Mucosa of rectum (tissue), 2 donors: ENCODE results near the gene OSTF1.

Experiments used
- H3K27ac ChIP-seq, 2 donors: one replicate each; pipeline ENCODE4 v1.7.0; 2013; ENCODE audit warnings: inconsistent platforms in 2 of 2, low read depth in 2 of 2, low read length in 2 of 2
- H3K27me3 ChIP-seq, 2 donors: one replicate each; pipeline ENCODE4 v1.7.0; 2013; ENCODE audit warnings: low read length in 2 of 2; ENCODE audit not compliant: control insufficient read depth in 2 of 2, insufficient read depth in 2 of 2
- H3K36me3 ChIP-seq, 2 donors: one replicate each; pipeline ENCODE4 v1.7.0; 2013; ENCODE audit warnings: low read length in 2 of 2; ENCODE audit not compliant: control insufficient read depth in 2 of 2, insufficient read depth in 2 of 2
- H3K4me1 ChIP-seq, 2 donors: one replicate each; pipeline ENCODE4 v1.7.0; 2013; ENCODE audit warnings: low read length in 2 of 2, mild to moderate bottlenecking in 1 of 2; ENCODE audit not compliant: control insufficient read depth in 2 of 2, insufficient read depth in 2 of 2
- H3K4me3 ChIP-seq, 2 donors: one replicate each; pipeline ENCODE4 v1.7.0; 2013; ENCODE audit warnings: low read length in 2 of 2
- H3K9ac ChIP-seq, 2 donors: one replicate each; pipeline ENCODE4 v1.7.0; 2013; ENCODE audit warnings: low read length in 2 of 2, low read depth in 1 of 2, mild to moderate bottlenecking in 1 of 2
- H3K9me3 ChIP-seq, 2 donors: one replicate each; pipeline ENCODE4 v1.7.0; 2013; ENCODE audit warnings: low read length in 2 of 2; ENCODE audit not compliant: control insufficient read depth in 2 of 2
- donor health status: healthy.
- donor health status: Normal muscosa, but diverticular disease.

The OSTF1 gene

DNA sequence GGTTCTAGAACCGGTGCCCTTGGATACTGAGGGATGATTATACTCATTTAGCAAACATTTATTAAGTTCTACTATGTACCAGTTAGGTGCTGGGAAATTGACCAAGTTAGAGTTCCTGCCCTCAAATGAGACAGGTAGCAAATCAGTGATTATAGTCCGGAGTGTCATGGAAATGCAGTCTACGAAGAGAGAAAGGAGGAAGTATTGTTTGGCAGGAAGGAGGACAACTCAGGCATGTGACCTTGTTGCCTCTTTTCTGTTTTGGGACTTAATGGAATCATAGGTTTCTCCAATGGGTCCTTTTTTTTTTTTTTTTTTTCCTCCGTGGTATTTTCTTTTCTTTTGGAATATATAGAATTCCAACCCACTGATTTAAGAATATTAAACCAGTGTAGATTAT lies 28.0 kb downstream of the OSTF1 start:
- Histone ChIP-seq H3K27ac (no peak overlapping the region), H3K36me3 (peaks cover 18% of the 10 kb centered on the region in 2 donors), H3K4me3 (no peak overlapping the region), H3K9ac (no peak overlapping the region), H3K9me3 (no peaks in the 10 kb centered on the region), H3K27me3 (no peaks in the 10 kb centered on the region), H3K4me1 (peaks cover 2 to 5% of the 10 kb centered on the region in 2 donors)

DNA sequence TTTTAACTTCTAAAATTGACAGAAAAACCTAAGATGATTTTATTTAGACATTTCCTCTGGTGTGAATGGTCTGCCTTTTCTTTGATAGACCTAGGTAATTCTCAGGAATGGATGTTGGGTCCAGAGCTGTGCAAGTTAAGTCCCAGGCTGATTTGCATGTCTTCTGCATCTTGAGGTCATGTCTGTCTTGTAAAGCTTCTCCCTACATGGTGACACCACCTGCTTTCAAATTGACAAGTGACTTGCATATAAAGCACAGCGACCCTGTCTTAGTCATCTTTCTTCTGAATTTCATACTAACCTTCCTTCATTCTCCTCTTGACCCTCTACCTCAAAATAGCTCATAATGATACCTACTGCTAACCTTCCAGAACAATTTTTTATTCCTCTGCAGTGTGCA lies 29.2 kb downstream of the OSTF1 start:
- Histone ChIP-seq H3K9me3 (no peaks in the 10 kb centered on the region), H3K4me3 (no peak overlapping the region), H3K27me3 (no peaks in the 10 kb centered on the region), H3K27ac (no peak overlapping the region), H3K36me3 (peaks cover 18% of the 10 kb centered on the region in 2 donors), H3K4me1 (no peaks in the 10 kb centered on the region), H3K9ac (no peak overlapping the region)

DNA sequence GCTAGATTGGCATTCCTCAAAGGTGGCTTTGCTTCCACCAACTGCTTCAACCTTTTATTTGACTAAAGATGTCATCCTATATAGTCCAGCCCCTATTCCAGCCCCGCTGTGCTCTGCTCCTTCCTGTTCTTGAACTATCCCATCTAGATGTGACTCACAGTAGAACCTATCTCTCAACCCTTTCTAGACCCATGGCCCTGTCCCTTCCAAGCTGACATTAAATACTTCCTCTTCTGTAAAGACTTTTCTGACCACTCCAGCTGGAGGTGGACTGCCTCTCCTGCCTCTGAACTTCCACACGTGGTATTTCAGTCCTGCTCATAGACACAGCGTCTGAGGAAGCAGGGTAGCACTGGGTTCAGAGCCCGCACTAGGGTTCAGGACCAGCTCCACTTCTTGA lies 32.4 kb downstream of the OSTF1 start:
- no peaks in the 10 kb centered on the region for H3K9me3 ChIP-seq
- H3K27ac ChIP-seq, result no peak overlapping the region
- H3K27me3 ChIP-seq, result no peaks in the 10 kb centered on the region
- H3K36me3 ChIP-seq, result peaks cover 18% of the 10 kb centered on the region in 2 donors
- no peaks in the 10 kb centered on the region for H3K4me1 ChIP-seq
- H3K9ac ChIP-seq, result no peak overlapping the region
- H3K4me3 ChIP-seq, result no peak overlapping the region

DNA sequence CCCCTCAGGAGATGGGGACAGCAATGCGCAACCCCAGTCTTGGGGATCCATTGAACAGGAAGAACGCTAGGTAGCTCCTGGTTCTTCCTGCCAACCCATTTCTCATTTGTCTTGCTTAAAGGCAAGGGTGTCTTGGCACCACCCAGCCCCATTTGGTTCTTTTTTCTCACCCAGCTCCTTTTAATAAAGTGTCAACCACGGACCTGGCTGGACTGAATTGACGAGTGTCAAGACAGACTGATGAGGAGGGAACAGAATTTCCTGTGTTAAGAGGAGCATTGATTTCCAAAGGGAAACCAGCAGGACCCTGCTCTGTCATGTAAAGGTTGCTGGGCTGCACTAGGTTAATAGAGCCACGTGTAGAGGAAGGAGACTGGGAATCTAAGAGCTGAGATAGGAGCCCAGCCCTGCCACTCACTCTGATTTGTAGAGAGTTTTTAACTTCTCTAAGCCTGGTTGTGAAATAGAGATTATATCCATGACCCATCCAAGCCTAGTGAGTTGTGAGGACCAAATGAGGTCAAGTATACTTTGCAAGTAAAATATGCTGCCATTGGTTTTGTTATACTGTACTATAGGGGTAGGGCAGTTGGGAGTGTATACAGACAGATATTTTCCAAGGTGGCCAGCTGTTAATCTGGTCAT lies 33.7 kb downstream of the OSTF1 start:
- Histone ChIP-seq H3K4me3 (no peak overlapping the region), H3K9ac (no peak overlapping the region), H3K4me1 (no peaks in the 10 kb centered on the region), H3K36me3 (peaks cover 18% of the 10 kb centered on the region in 2 donors), H3K27ac (no peak overlapping the region), H3K9me3 (no peaks in the 10 kb centered on the region), H3K27me3 (no peaks in the 10 kb centered on the region)

DNA sequence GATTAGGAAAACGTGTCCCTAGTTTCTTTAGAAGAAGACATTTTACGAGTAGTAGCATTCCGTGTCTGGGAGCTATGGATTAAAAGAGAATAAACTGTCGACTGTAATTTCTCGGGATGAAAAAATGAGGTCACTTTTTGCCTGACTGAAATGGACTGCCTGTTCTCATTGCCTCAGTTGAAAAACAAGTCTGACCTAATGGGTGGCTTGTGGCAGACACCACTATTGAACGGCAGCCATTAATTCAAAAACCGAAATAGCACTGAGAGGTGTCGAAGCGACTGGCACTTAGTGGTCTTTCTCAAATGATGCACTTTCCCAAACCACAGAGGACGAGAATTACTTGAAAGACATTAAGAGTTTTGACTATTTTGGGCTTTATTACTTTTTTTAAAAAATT lies 35.4 kb downstream of the OSTF1 start:
- peaks cover 7% of the 10 kb centered on the region in 2 donors for H3K36me3 ChIP-seq
- no peaks in the 10 kb centered on the region for H3K27me3 ChIP-seq
- no peak overlapping the region for H3K27ac ChIP-seq
- H3K4me1 ChIP-seq, result no peaks in the 10 kb centered on the region
- no peaks in the 10 kb centered on the region for H3K9me3 ChIP-seq
- no peak overlapping the region for H3K4me3 ChIP-seq
- no peak overlapping the region for H3K9ac ChIP-seq

DNA sequence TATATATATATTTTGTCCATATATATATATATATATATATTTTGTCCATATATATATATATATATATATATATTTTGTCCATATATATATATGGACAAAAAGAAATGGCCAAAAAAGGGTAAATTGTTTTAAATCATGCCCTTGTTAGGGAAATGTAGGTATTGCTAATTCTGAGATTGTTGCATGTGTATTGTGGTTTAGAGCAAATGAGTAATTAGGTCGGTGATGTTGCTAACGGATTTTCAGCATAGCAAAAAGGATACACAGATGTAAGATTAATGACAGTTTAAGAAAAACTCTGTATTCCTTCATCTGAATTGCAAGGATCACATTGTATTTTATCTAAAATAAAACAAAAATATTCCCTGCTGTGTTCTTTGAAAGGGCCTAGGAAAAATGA lies 40.2 kb downstream of the OSTF1 start:
- H3K9me3 ChIP-seq, result no peaks in the 10 kb centered on the region
- H3K4me1 ChIP-seq, result no peaks in the 10 kb centered on the region
- peaks cover 28 to 33% of the 10 kb centered on the region in 2 donors for H3K36me3 ChIP-seq
- no peak overlapping the region for H3K9ac ChIP-seq
- no peak overlapping the region for H3K4me3 ChIP-seq
- no peaks in the 10 kb centered on the region for H3K27me3 ChIP-seq
- H3K27ac ChIP-seq, result no peak overlapping the region

DNA sequence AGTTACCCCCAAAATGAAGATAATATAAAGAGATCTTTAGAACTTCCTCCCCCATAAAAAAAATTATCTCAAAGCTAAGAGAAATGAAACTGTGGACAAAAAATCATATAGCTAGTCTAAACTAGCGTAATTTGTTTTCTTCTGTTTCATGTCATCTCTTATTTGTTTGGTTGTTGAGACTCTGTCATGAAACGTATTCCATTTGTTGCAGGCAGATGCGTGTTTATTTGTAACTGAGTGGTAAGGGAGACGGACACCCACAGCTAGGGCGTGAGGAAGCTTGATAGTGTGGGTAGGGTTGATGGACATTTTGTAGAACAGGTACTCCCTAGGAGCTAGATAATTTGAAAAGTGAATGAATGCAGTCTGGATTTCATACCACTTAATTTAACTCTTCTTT lies 41.9 kb downstream of the OSTF1 start:
- Histone ChIP-seq H3K27ac (no peak overlapping the region), H3K4me1 (no peaks in the 10 kb centered on the region), H3K9ac (no peak overlapping the region), H3K4me3 (no peak overlapping the region), H3K36me3 (peaks cover 31 to 36% of the 10 kb centered on the region in 2 donors), H3K27me3 (no peaks in the 10 kb centered on the region), H3K9me3 (no peaks in the 10 kb centered on the region)

DNA sequence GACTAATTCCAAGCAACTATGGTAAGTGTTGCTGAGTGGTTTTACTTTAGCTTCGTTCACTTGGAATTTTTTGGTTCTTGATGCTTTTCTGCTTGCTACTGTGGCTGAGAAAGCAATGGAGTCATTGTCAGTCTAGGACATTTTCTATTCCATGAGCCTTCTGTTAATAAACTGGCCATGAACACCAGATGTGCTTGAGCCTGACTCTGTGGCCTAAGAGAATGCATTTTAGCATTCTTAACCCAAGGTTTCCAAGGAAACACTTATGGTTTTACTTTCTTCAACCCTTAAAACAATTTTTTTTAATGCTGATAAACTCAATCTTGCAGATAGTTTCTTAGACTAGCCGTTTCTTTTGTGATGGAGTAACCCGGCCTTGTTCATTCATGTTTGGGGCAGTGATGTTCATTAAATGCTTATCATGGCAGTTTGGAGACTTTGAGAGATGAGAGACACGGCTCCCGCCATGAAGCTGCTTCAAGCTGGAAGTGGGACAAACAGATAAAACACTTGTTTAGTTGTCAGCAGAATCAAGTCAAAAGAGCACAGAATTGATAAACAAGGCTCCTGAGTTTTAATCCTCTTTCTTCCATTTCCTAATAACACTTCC lies 42.4 kb downstream of the OSTF1 start:
- H3K9ac ChIP-seq, result no peak overlapping the region
- H3K4me3 ChIP-seq, result no peak overlapping the region
- no peaks in the 10 kb centered on the region for H3K9me3 ChIP-seq
- H3K27ac ChIP-seq, result no peak overlapping the region
- no peaks in the 10 kb centered on the region for H3K4me1 ChIP-seq
- no peaks in the 10 kb centered on the region for H3K27me3 ChIP-seq
- H3K36me3 ChIP-seq, result peaks cover 35 to 36% of the 10 kb centered on the region in 2 donors

DNA sequence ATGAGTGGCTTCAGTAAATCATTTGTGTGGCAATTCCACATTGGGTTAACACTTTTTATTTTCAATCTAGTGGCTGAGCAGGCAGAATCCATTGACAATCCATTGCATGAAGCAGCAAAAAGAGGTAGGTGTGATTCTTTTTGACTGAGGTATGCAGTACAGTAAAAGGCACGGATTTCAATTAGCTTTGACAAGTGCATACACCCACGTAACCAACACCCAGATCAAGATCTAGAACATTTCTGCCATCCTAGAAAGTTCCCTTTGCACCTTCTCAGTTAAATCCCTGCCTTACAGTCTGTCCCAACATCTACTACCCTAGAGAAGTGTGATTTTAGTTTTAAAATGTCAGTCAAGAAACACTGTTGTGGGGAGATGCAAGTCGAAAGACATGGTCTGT lies 43.4 kb downstream of the OSTF1 start:
- Histone ChIP-seq H3K4me1 (no peaks in the 10 kb centered on the region), H3K4me3 (no peak overlapping the region), H3K27me3 (no peaks in the 10 kb centered on the region), H3K27ac (no peak overlapping the region), H3K9me3 (no peaks in the 10 kb centered on the region), H3K9ac (no peak overlapping the region), H3K36me3 (peaks cover 38 to 42% of the 10 kb centered on the region in 2 donors)

DNA sequence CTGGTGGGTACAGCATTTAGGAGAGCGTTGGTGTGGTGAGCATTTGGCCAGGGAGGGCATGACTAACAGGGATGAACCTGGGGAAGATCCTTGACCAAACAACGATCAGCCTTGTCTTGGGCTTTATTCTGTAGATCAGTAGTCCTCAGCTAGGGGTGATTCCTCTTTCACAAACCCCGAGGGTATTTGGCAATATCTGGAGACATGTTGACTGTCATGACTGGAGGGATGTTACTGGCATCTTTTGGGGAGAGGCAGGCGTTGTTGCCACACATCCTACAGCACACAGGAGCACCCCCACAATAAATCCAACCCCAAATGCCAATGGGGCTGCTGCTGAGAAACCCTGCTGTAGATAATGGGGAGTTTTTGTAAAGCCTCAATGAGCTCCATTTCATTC lies 43.9 kb downstream of the OSTF1 start:
- Histone ChIP-seq H3K27me3 (no peaks in the 10 kb centered on the region), H3K27ac (no peak overlapping the region), H3K36me3 (peaks cover 38 to 48% of the 10 kb centered on the region in 2 donors)

More for the DNA sequence above, 43.9 kb downstream of the OSTF1 start:
- Histone ChIP-seq H3K9ac (no peak overlapping the region), H3K4me3 (no peak overlapping the region), H3K4me1 (no peaks in the 10 kb centered on the region), H3K9me3 (no peaks in the 10 kb centered on the region)
